NB4 (cell line): ENCODE data around the gene PACS1.

ENCODE experiments used
- CTCF ChIP-seq: IDR thresholded peaks from one replicate; pipeline ENCODE4 v1.5.1; 2012; ENCODE audit warnings: low read depth, low read length
- MAX ChIP-seq: IDR thresholded peaks from 2 replicates; pipeline ENCODE4 v1.6.1; 2011; ENCODE audit warnings: low read depth, low read length
- MYC ChIP-seq: IDR thresholded peaks from 2 replicates; pipeline ENCODE4 v1.6.1; 2011; ENCODE audit warnings: low read depth, low read length
- POLR2A ChIP-seq: IDR thresholded peaks from 2 replicates; pipeline ENCODE4 v1.6.1; 2011; ENCODE audit warnings: mild to moderate bottlenecking; ENCODE audit not compliant: insufficient read length; ENCODE audit errors: extremely low read depth

GRCh38 chr11:66067640-66068039 is 2.4 kb upstream of the PACS1 start:
- TF ChIP-seq CTCF: no peak
- TF ChIP-seq POLR2A: no peak
- no peak for TF ChIP-seq MYC
- no peak for TF ChIP-seq MAX
